H1 (cell line): ENCODE data around the gene NTN1. TPM values are rescaled to one million over a fixed set of nuclear protein-coding genes. Genes with fewer than 3 reads are reported as not detected.

Source experiments
- CTCF ChIA-PET: fragments of 300-600 bp; sonication (Branson Sonifier 250); formaldehyde crosslinking; loops from one replicate; lab custom pipeline; 2021; ENCODE audit not compliant: partially characterized antibody; lab: Charles Lee
- POLR2A ChIA-PET: fragments of 300-600 bp; sonication (Branson Sonifier 250); formaldehyde crosslinking; loops from one replicate; lab custom pipeline; 2021; ENCODE audit warnings: inconsistent platforms; ENCODE audit not compliant: partially characterized antibody; lab: Charles Lee
- DNase-seq, 2 experiments: peaks; one replicate each; pipeline versions ENCODE4 v3.0.0 to v3.0.0-alpha.2; 2010 to 2022; ENCODE audit warnings: low spot score in 2 of 2, low read depth in 1 of 2, mixed read lengths in 1 of 2
- FAIRE-seq: peaks from 2 replicates; lab custom pipeline; 2011; peaks lifted over from hg19 to GRCh38; lab: Jason Lieb, UNC
- H2AFZ ChIP-seq: 2 replicates; pipeline ENCODE4 v1.8.1; 2012; ENCODE audit warnings: low read length, inconsistent platforms
- H2AK5ac ChIP-seq: 2 replicates; pipeline ENCODE4 v1.6.1; 2013; ENCODE audit warnings: low read depth, low read length
- H2BK120ac ChIP-seq: replicated peaks from 2 replicates; pipeline ENCODE3; 2013; ENCODE audit warnings: low read depth, low read length, inconsistent platforms
- H2BK12ac ChIP-seq: 2 replicates; pipeline ENCODE4 v1.6.1; 2013; ENCODE audit warnings: low read depth, low read length
- H2BK15ac ChIP-seq: 2 replicates; pipeline ENCODE4 v1.6.1; 2013; ENCODE audit warnings: low read length
- H2BK20ac ChIP-seq: 2 replicates; pipeline ENCODE4 v1.6.1; 2013; ENCODE audit warnings: low read length
- H2BK5ac ChIP-seq: 2 replicates; pipeline ENCODE4 v1.6.1; 2013; ENCODE audit warnings: low read depth, low read length
- H3K14ac ChIP-seq: 2 replicates; pipeline ENCODE4 v1.6.1; 2013; ENCODE audit warnings: inconsistent platforms; ENCODE audit not compliant: insufficient read length
- H3K18ac ChIP-seq: 2 replicates; pipeline ENCODE4 v1.6.1; 2013; ENCODE audit warnings: low read length; ENCODE audit errors: extremely low read depth
- H3K23ac ChIP-seq: 2 replicates; pipeline ENCODE4 v1.6.1; 2013; ENCODE audit warnings: inconsistent platforms; ENCODE audit not compliant: insufficient read length
- H3K23me2 ChIP-seq: 2 replicates; pipeline ENCODE4 v1.6.1; 2013; ENCODE audit warnings: low read depth, low read length
- H3K27ac ChIP-seq: 2 replicates; pipeline ENCODE4 v1.6.1; 2011; ENCODE audit warnings: low read depth, low read length, inconsistent platforms
- H3K27me3 ChIP-seq, 4 experiments: replicated peaks in 1 of 4; 1 replicate in 1 of 4; 2 replicates in 3 of 4; pipeline versions ENCODE4 v1.6.1 to v1.8.1; 2011 to 2013; ENCODE audit warnings: low read length in 3 of 4, mild to moderate bottlenecking in 3 of 4, inconsistent platforms in 2 of 4, mixed read lengths in 2 of 4, moderate library complexity in 1 of 4; ENCODE audit not compliant: control insufficient read depth in 3 of 4, insufficient read depth in 3 of 4; ENCODE audit errors: extremely low read depth in 1 of 4
- H3K36me3 ChIP-seq, 4 experiments: 2 replicates each; pipeline versions ENCODE4 v1.6.1 to v1.8.1; 2011 to 2013; ENCODE audit warnings: mild to moderate bottlenecking in 4 of 4, low read length in 3 of 4, moderate library complexity in 2 of 4, control low read depth in 1 of 4, inconsistent platforms in 1 of 4; ENCODE audit not compliant: insufficient read depth in 4 of 4, control insufficient read depth in 2 of 4
- H3K4ac ChIP-seq: replicated peaks from 2 replicates; pipeline ENCODE3; 2013; ENCODE audit warnings: low read length, low read depth, mixed read lengths, inconsistent platforms; ENCODE audit not compliant: insufficient read length
- H3K4me1 ChIP-seq, 4 experiments: replicated peaks in 1 of 4; 1 replicate in 1 of 4; 2 replicates in 3 of 4; pipeline versions ENCODE4 v1.6.1 to v1.8.1; 2011 to 2013; ENCODE audit warnings: low read length in 3 of 4, inconsistent platforms in 2 of 4, mixed read lengths in 1 of 4; ENCODE audit not compliant: insufficient read depth in 4 of 4, control insufficient read depth in 3 of 4
- H3K4me2 ChIP-seq, 2 experiments: 2 replicates each; pipeline versions ENCODE4 v1.6.1 to v1.8.1; 2011 to 2013; ENCODE audit warnings: low read depth in 2 of 2, low read length in 2 of 2, control low read depth in 1 of 2, inconsistent platforms in 1 of 2, mild to moderate bottlenecking in 1 of 2; ENCODE audit not compliant: insufficient read depth in 1 of 2
- H3K4me3 ChIP-seq, 4 experiments: fragments of 200-600, 300-600 bp in 1 of 4; sonication (generic), shearing (Covaris generic), sonication (Bioruptor Twin) in 1 of 4; 2 replicates each; pipeline versions ENCODE4 v1.5.1 to v1.8.1; 2011 to 2016; ENCODE audit warnings: low read length in 4 of 4, low read depth in 3 of 4, control low read depth in 2 of 4, inconsistent platforms in 2 of 4, mild to moderate bottlenecking in 2 of 4, mixed read lengths in 1 of 4, moderate library complexity in 1 of 4; ENCODE audit not compliant: insufficient read depth in 2 of 4; ENCODE audit errors: extremely low read depth in 1 of 4
- H3K56ac ChIP-seq: replicated peaks from 2 replicates; pipeline ENCODE3; 2013; ENCODE audit warnings: low read depth, mild to moderate bottlenecking, mixed read lengths, low read length, inconsistent platforms; ENCODE audit not compliant: insufficient read length
- H3K79me1 ChIP-seq: 2 replicates; pipeline ENCODE4 v1.6.1; 2013; ENCODE audit warnings: low read depth, low read length, control low read depth
- H3K79me2 ChIP-seq, 2 experiments: 2 replicates each; pipeline versions ENCODE4 v1.6.1 to v1.8.1; 2012 to 2013; ENCODE audit warnings: low read length in 2 of 2, mild to moderate bottlenecking in 2 of 2, inconsistent platforms in 1 of 2; ENCODE audit not compliant: insufficient read depth in 2 of 2, control insufficient read depth in 1 of 2
- H3K9ac ChIP-seq, 4 experiments: replicated peaks in 1 of 4; 1 replicate in 1 of 4; 2 replicates in 3 of 4; pipeline versions ENCODE4 v1.6.1 to v1.8.1; 2011 to 2013; ENCODE audit warnings: low read depth in 3 of 4, low read length in 3 of 4, control low read depth in 2 of 4, mild to moderate bottlenecking in 2 of 4, moderate library complexity in 2 of 4, inconsistent platforms in 1 of 4; ENCODE audit errors: extremely low read depth in 1 of 4
- H3K9me3 ChIP-seq, 2 experiments: 2 replicates each; pipeline versions ENCODE4 v1.6.1 to v1.8.1; 2012 to 2013; ENCODE audit warnings: mild to moderate bottlenecking in 2 of 2, moderate library complexity in 2 of 2, control low read depth in 1 of 2, inconsistent platforms in 1 of 2, low read depth in 1 of 2, low read length in 1 of 2, mixed read lengths in 1 of 2; ENCODE audit not compliant: insufficient read depth in 2 of 2
- H4K20me1 ChIP-seq, 2 experiments: replicated peaks in 1 of 2; 2 replicates each; pipeline versions ENCODE3 to v1.8.1; 2011 to 2013; ENCODE audit warnings: inconsistent platforms in 2 of 2, low read length in 2 of 2, mild to moderate bottlenecking in 1 of 2; ENCODE audit not compliant: insufficient read depth in 2 of 2, control insufficient read depth in 1 of 2
- H4K5ac ChIP-seq: 2 replicates; pipeline ENCODE4 v1.6.1; 2013; ENCODE audit warnings: low read length, low read depth, mixed read lengths, inconsistent platforms; ENCODE audit not compliant: insufficient read length
- H4K8ac ChIP-seq: 2 replicates; pipeline ENCODE4 v1.8.0; 2013; ENCODE audit warnings: mild to moderate bottlenecking, moderate library complexity, low read length, inconsistent platforms; ENCODE audit not compliant: insufficient read depth; ENCODE audit errors: extremely low read depth
- H4K91ac ChIP-seq: replicated peaks from 2 replicates; pipeline ENCODE3; 2013; ENCODE audit warnings: low read length, mixed read lengths, inconsistent platforms; ENCODE audit not compliant: insufficient read length
- ASH2L ChIP-seq: fragments of 200-600, 300-600 bp; sonication (generic); IDR thresholded peaks from one replicate; pipeline ENCODE4 v1.7.1; 2017; ENCODE audit warnings: low read length
- BCL11A ChIP-seq, 2 experiments: IDR thresholded peaks; one replicate each; pipeline ENCODE4 v1.6.1; 2011; ENCODE audit warnings: low read depth in 2 of 2, low read length in 2 of 2, mild to moderate bottlenecking in 2 of 2
- CBX8 ChIP-seq: fragments of 300-800, 300-1000 bp; sonication (generic); IDR thresholded peaks from 2 replicates; pipeline ENCODE4 v1.7.1; 2016; ENCODE audit warnings: low read depth, low read length, borderline replicate concordance
- CHD2 ChIP-seq: IDR thresholded peaks from 2 replicates; pipeline ENCODE4 v1.6.1; 2012; ENCODE audit warnings: low read length, improper control_type of control experiment
- GABPA ChIP-seq: IDR thresholded peaks from 2 replicates; pipeline ENCODE4 v1.6.1; 2011; ENCODE audit warnings: mild to moderate bottlenecking, low read length, moderate library complexity, borderline replicate concordance; ENCODE audit not compliant: insufficient read depth
- HDAC6 ChIP-seq: IDR thresholded peaks from one replicate; pipeline ENCODE4 v1.7.1; 2012; ENCODE audit warnings: low read depth, mild to moderate bottlenecking, inconsistent platforms, low read length, moderate library complexity
- SIX5 ChIP-seq: IDR thresholded peaks from 2 replicates; pipeline ENCODE4 v1.6.1; 2011; ENCODE audit warnings: mild to moderate bottlenecking, low read depth, low read length
- WGBS, 2 experiments: shearing (Covaris generic) in 1 of 2; methylation state at CpG; one replicate each; pipeline versions ENCODE4 v1.1.6 to v1.1.7; 2013 to 2015; ENCODE audit warnings: low lambda C conversion rate in 2 of 2, mixed read lengths in 2 of 2, inconsistent platforms in 1 of 2, low coverage in 1 of 2, missing lambda C conversion rate in 1 of 2; ENCODE audit not compliant: insufficient replicate concordance in 2 of 2, insufficient coverage in 1 of 2, insufficient read length in 1 of 2; ENCODE audit errors: extremely low coverage in 1 of 2, missing lambda C conversion rate in 1 of 2; 5-methylcytosine and 5-hydroxymethylcytosine counted together
- polyA plus RNA-seq, 7 experiments: library from polyadenylated mRNA; depleted of rRNA in 3 of 7; stranded (reverse) in 5 of 7; unstranded in 2 of 7; fragments of >200 nt in 5 of 7; fragments of 200-250 nt in 2 of 7; gene quantifications; 1 replicate in 5 of 7; 2 replicates in 1 of 7; 4 replicates in 1 of 7; pipeline versions ENCODE4 v1.2.1 to v1.2.3, GENCODE V29; 2011 to 2013; ENCODE audit warnings: missing spikeins in 2 of 7, mixed read lengths in 2 of 7
- total RNA-seq: library from RNA; stranded (reverse); fragmentation: NEBNext Ultra II Directional; extraction: Animal tissue kit (Norgen Biotek cat#: 25700); gene quantifications from 2 replicates; pipeline ENCODE4 v1.2.1, GENCODE V29; 2021

NTN1 gene
- total and polyA plus RNA-seq, 2 of the 8 experiments (the other 6 are each of a cell fraction or from before 2014, with no cell fraction given), result 2.0 to 2.3 TPM

GRCh38 chr17:9286434-9286833 is 265.1 kb downstream of the NTN1 start:
- FAIRE-seq, result no peak
- DNase-seq, result no peak

More at GRCh38 chr17:9286434-9286833, 265.1 kb downstream of the NTN1 start:
- Histone ChIP-seq H3K23ac (no peak overlapping the region), H3K23me2 (no peaks in the 10 kb centered on the region), H2BK120ac (no peak overlapping the region), H4K5ac (no peak overlapping the region), H3K4me2 (no peak overlapping the region), H3K27ac (no peak overlapping the region), H3K79me2 (no peaks in the 10 kb centered on the region)
- POLR2A ChIA-PET, result no interaction called here
- WGBS, 2 experiments, result 92% methylated on average over 7 of the region's 7 CpGs; no CpG with 5 or more reads in 1 of the 2 experiments
- no peak for TF ChIP-seq CBX8
- no peak for TF ChIP-seq CHD2
- no peak for TF ChIP-seq HDAC6
- no peak for TF ChIP-seq SIX5
- no peak for TF ChIP-seq GABPA
- no peak for TF ChIP-seq ASH2L
- TF ChIP-seq BCL11A (IDR thresholded peaks at IDR 0.05; ENCODE audit: low read depth in 2 of 2, low read length in 2 of 2), result no peak
- TF ChIP-seq, all 59 proteins: peak for 0
- Histone ChIP-seq H3K36me3 (no peaks in the 10 kb centered on the region), H4K20me1 (no peaks in the 10 kb centered on the region), H3K56ac (no peak overlapping the region), H2BK20ac (no peak overlapping the region), H4K91ac (peak overlapping the region; percentile 46), H4K8ac (no peak overlapping the region), H3K14ac (no peak overlapping the region), H3K4me3 (no peak overlapping the region), H2BK5ac (no peak overlapping the region), H2AK5ac (peak overlapping the region; percentile 75; the same call in 1 of the 2 replicates), H3K18ac (no peak overlapping the region), H3K9ac (no peak overlapping the region), H3K79me1 (no peaks in the 10 kb centered on the region; the same call in 1 of the 2 replicates), H2BK12ac (no peak overlapping the region), H2AFZ (no peak overlapping the region), H3K4ac (no peak overlapping the region), H3K27me3 (no peaks in the 10 kb centered on the region), H3K9me3 (no peaks in the 10 kb centered on the region), H3K4me1 (peaks cover 2 to 12% (median 6%) of the 10 kb centered on the region in 4 experiments; a peak in 5 of 7 replicates), H2BK15ac (peak overlapping the region; percentile 40; the same call in 1 of the 2 replicates)
- CTCF ChIA-PET, result interaction anchor here (0.7 kb wide), 1 partner anchor 273 kb away, joined by 3 read pairs; no protein-coding TSS in a partner anchor
